ENCODE measurements around the gene RHEB.

RHEB gene

GRCh38 chr7:151503902-151504714, 15.6 kb downstream of the RHEB start:
- TF ChIP-seq GABPA (IDR thresholded peaks at IDR 0.05; ENCODE audit: low read depth) = no peak
- TF ChIP-seq SPI1 (IDR thresholded peaks at IDR 0.05; ENCODE audit: borderline replicate concordance, low read depth) = no peak
- no peak for TF ChIP-seq REST (IDR thresholded peaks at IDR 0.05; ENCODE audit: insufficient replicate concordance, low read depth)
- no peak for TF ChIP-seq POLR2AphosphoS5 (IDR thresholded peaks at IDR 0.05; ENCODE audit: low read depth)
- no peak for TF ChIP-seq CTCF (IDR thresholded peaks at IDR 0.05; ENCODE audit: insufficient read depth, low read length)
- H3K27me3 ChIP-seq (ENCODE audit: insufficient read depth, poor library complexity, severe bottlenecking) = no peaks in the 10 kb centered on the region
- peak overlapping the region; percentile 14; the same call in 1 of the 2 replicates for H3K27ac ChIP-seq (replicated peaks)
- peak; percentile 71 to 82 for DNase-seq (ENCODE audit: low read depth in 1 of 2, low spot score in 1 of 2)
- H3K4me3 ChIP-seq (replicated peaks; ENCODE audit: insufficient read depth, low read length) = no peak overlapping the region

GRCh38 chr7:151501676-151502075, 18.0 kb downstream of the RHEB start:
- no peak for DNase-seq (ENCODE audit: low read depth in 1 of 2, low spot score in 1 of 2)
- Histone ChIP-seq H3K4me3 (replicated peaks; ENCODE audit: insufficient read depth, low read length) (no peak overlapping the region), H3K27ac (replicated peaks) (no peak overlapping the region), H3K27me3 (ENCODE audit: insufficient read depth, poor library complexity, severe bottlenecking) (no peaks in the 10 kb centered on the region)
- TF ChIP-seq GABPA (IDR thresholded peaks at IDR 0.05; ENCODE audit: low read depth) (no peak), REST (IDR thresholded peaks at IDR 0.05; ENCODE audit: insufficient replicate concordance, low read depth) (no peak), POLR2AphosphoS5 (IDR thresholded peaks at IDR 0.05; ENCODE audit: low read depth) (no peak), CTCF (IDR thresholded peaks at IDR 0.05; ENCODE audit: insufficient read depth, low read length) (no peak), SPI1 (IDR thresholded peaks at IDR 0.05; ENCODE audit: borderline replicate concordance, low read depth) (no peak)

GRCh38 chr7:151498495-151498894, 21.2 kb downstream of the RHEB start:
- no peak for TF ChIP-seq REST (IDR thresholded peaks at IDR 0.05; ENCODE audit: insufficient replicate concordance, low read depth)
- no peaks in the 10 kb centered on the region for H3K27me3 ChIP-seq (ENCODE audit: insufficient read depth, poor library complexity, severe bottlenecking)

More at GRCh38 chr7:151498495-151498894, 21.2 kb downstream of the RHEB start:
- H3K4me3 ChIP-seq (replicated peaks; ENCODE audit: insufficient read depth, low read length) = no peak overlapping the region
- H3K27ac ChIP-seq (replicated peaks) = no peak overlapping the region
- no peak for DNase-seq (ENCODE audit: low read depth in 1 of 2, low spot score in 1 of 2)

Measured in HL-60 (cell line).